ENCODE measurements around the gene BANP.
"Not testable (repeated sequence)": the region's sequence is repeated elsewhere in the genome, so short reads cannot be mapped to it uniquely, and the experiment has no call there.

BANP gene

DNA sequence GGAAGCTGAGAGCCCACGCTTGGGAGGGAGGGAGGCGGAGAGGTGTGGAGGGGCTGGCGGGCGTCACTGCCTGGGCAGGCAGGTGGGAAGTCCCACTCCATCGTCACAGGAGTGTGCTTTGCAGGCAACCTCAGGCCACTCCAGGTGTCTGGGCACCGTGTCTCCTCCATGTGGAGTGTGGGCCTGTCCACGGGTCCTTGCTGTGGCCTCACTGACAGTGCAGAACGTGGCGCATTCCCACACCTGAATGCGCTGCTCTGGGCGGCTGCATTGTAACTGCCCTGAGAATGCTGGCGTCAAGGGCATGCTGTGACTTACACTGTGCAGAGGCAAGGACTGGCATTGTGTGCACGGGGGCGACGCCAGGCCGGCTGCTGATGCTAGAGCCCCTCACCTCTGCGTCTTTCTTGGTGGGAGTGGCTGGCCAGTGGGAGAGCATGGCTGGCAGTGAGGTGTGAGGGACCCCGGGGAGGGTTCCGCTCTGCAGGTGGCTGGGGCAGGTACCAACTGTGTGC lies 66.4 kb downstream of the BANP start:
- no peak for DNase-seq

DNA sequence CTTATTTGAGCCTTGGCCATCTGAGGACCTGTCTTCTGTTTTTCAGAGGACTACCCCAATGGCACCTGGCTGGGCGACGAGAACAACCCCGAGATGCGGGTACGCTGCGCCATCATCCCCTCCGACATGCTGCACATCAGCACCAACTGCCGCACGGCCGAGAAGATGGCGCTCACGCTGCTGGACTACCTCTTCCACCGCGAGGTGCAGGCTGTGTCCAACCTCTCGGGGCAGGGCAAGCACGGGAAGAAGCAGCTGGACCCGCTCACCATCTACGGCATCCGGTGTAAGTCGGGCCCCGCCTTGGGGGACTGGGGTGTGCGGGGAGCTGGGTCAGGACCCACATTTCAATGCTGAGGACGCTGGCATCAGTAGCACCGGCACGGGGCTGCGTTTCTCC lies 67.1 kb downstream of the BANP start:
- DNase-seq: not testable (repeated sequence)

- DNase-seq: not testable (repeated sequence)
These were observed 68.0 kb downstream of the BANP start for GRCh38 chr16:88019041-88019820.

DNA sequence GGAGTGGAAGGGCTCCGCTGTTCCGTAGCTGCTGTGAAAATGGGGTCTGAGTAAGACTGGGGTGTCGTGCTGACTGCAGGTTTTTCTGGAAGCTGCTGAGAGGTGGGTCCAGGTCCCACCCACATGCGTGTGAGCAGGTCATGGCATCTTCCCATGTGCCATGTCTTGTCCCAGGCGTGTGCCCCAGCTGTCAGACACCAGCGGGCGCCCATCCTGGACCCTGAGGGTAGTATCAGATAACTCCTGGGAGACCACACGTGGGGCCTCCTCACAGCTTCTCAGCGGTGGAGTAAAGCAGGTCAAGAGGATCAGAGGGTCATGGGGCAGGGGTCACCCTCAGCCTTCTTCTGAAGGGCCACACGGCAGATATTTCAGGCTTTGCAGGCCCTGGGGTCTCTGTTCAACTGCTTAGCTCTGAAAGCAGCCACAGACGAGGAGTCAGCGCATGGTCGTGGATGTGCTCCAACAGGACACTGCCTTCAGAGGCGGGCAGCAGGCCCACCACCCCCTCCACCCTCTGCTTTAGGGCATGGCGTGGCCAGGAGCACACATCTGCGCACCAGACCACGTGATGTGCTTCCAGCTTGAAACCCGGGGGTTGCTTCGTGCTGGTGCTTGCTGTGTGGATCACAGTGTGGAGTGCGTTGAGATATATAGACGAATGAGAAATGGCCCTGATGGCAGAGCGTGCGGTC lies 68.7 kb downstream of the BANP start:
- DNase-seq: no peak

GRCh38 chr16:88020516-88020885 lies 69.3 kb downstream of the BANP start:
- no peak for DNase-seq

- DNase-seq: not testable (repeated sequence)
These were observed 70.1 kb downstream of the BANP start for GRCh38 chr16:88021041-88021970.

DNA sequence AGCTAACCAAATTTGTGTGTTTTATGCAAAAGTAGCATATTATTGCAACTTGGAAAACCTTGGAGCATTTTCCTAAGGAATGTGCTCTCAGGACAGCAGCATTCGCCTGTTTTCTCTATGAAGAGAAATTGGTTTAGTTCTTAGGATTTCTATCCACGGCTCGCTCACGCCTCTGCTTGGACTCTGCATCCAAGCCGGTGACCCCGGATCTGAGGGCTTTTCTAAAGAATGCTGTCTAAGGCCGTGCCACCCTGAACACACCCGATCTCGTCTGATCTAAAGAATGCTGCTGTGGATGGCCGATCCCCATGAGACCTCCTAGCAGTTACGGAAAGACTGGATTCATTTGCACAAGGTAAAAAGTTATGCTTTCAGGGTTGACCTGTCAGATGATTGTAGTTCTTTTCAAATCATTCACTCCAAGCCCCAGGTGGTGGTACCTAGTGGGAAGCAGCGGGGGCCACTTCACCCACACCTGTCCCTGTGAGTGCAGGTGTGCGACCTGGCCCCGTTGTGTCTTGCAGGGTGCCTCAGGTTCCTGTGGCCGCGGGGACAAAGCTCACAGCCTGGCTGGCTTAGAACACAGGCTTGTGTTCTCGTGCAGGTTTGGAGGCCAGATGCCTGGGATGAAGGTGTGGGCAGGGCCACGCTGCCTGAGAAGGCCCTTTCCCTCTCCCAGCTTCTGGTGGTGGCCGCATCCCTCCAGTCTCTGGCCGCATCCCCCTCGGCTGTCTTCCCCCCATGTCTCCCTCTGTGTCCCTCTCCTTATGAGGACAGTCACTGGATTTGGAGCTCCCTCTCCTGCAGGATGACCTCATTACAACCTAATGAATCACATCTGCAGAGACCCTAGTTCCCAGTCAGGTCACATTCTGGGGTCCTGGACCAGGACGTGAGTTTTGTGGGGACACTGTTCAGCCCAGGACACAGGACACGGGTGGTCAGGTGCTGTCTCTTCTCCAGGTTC lies 71.1 kb downstream of the BANP start:
- no peak for DNase-seq

GRCh38 chr16:88023366-88023765 lies 72.1 kb downstream of the BANP start:
- no peak for DNase-seq

DNA sequence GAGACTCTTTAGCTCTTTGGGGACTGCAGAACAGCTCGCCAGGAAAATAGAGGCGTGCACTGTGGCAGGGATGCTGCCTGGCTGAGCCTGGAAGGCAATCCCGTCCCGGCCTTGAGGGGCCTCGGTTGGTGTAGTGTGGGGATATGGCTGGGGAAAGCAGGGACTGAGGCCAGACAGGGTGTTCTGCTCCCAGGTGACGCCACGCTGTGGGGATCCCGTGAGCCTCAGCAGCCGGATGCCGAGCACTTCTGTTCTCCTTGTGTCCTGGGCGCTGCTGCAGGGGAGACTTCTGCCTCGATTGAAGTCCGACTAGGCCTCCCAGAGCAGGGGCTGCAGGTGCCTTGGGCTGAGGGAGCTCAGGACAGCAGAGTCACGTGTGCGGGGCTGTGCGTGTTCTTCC lies 72.6 kb downstream of the BANP start:
- no peak for DNase-seq

- DNase-seq: not testable (repeated sequence)
These were observed 73.4 kb downstream of the BANP start for GRCh38 chr16:88024491-88025085.

- peak; percentile 28 for DNase-seq
These were observed 73.9 kb downstream of the BANP start for GRCh38 chr16:88025086-88025492.

DNA sequence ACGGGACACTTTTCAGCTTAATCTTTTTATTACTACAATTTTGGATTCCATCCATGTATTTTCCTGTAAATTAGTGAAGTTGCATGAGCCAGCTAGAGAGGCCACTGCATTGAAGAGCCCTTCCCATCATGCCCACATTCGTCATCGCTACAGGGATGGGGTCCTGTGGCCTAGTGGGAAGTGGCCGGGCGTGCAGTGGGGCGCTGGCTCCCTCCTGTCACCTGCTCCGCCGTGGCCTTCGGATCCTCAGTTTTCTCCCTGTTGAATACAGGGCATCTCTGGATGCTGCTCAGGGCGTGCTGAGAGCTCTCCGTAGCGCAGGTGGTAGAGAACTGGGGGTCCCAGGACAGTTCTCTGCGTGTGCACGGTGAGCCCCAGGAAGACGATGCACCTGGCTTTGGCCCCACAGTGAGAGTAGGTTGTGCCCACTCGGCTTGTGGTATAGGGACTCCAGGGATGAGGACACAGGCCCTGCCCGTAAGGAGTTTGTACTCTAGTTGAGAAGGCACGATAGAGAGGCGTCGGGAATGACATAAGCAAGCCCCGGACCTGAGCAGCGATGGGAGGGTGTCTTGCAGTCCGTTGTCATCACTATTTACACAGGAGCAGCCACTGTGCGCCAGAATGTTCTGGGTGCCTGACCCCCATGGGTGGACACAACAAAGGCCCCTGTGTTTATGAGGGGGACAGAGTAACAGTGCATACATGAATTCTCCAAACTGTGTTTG lies 74.8 kb downstream of the BANP start:
- DNase-seq: not testable (repeated sequence)

DNA sequence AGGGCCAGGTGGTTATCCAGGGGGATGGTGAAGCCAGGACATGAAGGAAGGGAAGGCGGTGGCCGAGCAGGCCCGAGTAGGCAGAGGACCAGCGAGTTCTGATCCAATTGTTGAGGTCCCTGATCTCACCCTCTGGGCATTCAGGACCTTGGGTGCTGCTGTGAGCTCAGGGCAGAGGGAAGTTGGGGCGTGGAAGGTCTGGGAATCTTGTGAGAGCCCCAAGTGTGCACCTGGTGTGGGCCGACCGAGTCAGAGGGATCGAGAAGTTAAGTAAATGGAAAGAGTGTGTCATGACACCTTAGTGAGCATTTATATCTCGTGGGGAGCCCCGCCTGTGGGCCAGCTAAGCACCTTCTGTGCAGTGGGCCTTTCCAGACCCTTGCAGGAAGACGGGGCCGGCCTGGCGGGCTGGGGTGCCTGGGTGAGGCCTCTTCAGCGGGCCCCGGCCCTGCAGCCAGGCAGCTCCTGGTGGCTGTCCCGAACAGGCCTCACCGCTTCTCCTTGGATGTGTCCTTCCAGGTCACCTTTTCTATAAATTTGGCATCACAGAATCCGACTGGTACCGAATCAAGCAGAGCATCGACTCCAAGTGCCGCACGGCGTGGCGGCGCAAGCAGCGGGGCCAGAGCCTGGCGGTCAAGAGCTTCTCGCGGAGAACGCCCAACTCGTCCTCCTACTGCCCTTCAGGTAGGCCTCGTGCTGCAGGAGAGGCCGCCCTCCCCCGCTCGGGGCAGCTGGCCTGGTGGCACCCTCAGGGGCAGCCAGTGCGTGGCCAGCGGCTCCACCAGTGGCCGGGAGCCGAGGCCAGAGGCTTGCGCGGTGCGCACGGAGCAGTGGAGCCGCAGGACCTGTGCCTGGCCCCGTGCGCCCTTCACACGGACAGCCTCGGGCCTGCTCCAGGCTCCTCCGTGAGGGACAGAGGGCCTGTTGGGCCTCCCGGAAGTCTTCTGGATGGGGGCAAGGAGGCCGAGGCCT lies 76.0 kb downstream of the BANP start:
- no peak for DNase-seq

GRCh38 chr16:88028177-88028930 lies 77.1 kb downstream of the BANP start:
- DNase-seq: not testable (repeated sequence)

DNA sequence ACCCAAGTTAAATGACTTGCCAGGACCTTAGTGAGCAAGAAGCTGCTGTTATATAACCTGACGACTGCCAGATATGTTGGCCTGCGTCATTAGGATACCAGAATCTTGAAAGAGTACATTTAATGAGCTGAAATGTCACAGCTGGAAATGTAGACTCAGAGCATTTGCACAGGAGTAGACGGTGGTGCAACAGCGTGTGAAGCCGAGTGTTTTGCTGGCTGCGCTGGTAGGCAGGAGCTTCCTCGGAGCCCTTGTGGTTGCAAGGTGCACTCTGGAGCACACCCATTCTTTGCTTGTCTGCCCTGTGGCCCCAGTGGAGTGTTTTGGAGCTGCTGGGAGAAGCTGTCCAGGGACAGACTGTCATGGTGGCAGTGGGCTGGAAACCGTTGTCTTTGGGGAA lies 79.3 kb downstream of the BANP start:
- DNase-seq: no peak

DNA sequence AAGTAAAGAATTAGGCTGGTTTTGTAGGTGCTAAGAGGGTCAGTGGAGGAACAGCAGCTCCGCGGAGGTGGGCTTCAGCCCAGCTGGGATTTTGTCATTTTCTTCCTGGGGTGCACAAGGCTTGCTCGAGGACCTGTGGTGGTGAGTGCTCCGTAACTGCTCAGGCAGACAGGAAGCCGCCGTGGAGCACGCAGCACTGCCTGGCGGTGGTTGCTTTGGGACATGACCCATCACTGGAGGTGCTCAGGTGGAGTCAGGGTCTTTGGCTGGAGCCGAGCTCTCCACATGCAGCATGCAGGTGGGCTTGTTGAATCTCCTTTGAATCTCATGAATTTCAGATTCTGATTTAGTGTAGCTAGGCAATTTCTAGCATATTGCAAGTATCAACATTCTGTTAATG lies 79.7 kb downstream of the BANP start:
- DNase-seq: not testable (repeated sequence)

- DNase-seq: not testable (repeated sequence)
These were observed 81.9 kb downstream of the BANP start for GRCh38 chr16:88033003-88033740.

GRCh38 chr16:88034770-88035169 lies 83.5 kb downstream of the BANP start:
- no peak for DNase-seq

All from activated CD4-positive, alpha-beta T cell treated with anti-CD3 and anti-CD28 coated beads, Interleukin-2, Interleukin-6, amounts not matched to agents 100 ng/mL and 50 ng/mL, durations not matched to agents 16 hours and 8 hours (primary cell).